ENCODE measurements around the gene ZNF653. TPM values are rescaled to one million over a fixed set of nuclear protein-coding genes. Genes with fewer than 3 reads are reported as not detected.
A peak's percentile ranks its signal among the peaks of the same experiment; 100 is the strongest.

The ZNF653 gene, protein sequence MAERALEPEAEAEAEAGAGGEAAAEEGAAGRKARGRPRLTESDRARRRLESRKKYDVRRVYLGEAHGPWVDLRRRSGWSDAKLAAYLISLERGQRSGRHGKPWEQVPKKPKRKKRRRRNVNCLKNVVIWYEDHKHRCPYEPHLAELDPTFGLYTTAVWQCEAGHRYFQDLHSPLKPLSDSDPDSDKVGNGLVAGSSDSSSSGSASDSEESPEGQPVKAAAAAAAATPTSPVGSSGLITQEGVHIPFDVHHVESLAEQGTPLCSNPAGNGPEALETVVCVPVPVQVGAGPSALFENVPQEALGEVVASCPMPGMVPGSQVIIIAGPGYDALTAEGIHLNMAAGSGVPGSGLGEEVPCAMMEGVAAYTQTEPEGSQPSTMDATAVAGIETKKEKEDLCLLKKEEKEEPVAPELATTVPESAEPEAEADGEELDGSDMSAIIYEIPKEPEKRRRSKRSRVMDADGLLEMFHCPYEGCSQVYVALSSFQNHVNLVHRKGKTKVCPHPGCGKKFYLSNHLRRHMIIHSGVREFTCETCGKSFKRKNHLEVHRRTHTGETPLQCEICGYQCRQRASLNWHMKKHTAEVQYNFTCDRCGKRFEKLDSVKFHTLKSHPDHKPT
- total RNA-seq = 16.3 TPM

DNA sequence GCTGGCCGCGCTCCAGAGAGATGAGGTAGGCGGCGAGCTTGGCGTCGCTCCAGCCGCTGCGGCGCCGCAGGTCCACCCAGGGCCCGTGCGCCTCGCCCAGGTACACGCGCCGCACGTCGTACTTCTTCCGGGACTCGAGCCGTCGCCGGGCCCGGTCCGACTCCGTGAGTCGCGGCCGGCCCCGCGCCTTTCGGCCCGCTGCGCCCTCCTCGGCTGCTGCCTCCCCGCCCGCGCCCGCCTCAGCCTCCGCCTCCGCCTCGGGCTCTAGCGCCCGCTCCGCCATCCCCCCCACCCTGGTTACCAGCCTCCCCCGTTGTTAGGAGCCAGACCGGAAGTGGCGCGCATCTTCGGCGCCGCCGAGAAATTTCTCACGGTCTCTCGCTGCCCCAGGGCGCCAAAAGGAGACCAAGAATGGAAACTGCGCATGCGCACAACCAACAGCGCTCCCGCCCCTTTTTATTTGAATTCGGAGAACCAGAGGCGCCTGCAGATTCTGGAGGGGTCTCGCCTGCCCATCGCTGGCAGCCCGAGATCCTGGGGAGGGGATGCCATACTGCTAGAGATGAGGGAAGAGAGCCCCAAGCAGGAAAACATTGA, at the start of gene ZNF653:
TSS of gene ZNF653 (minus strand) at position 336 of the 597 bp plus-strand sequence. CDS start at position 283, 53 bp downstream.
- FAIRE-seq (no peak), DNase-seq (ENCODE audit: low spot score in 2 of 2) (peak; percentile 97 to 98)

DNA sequence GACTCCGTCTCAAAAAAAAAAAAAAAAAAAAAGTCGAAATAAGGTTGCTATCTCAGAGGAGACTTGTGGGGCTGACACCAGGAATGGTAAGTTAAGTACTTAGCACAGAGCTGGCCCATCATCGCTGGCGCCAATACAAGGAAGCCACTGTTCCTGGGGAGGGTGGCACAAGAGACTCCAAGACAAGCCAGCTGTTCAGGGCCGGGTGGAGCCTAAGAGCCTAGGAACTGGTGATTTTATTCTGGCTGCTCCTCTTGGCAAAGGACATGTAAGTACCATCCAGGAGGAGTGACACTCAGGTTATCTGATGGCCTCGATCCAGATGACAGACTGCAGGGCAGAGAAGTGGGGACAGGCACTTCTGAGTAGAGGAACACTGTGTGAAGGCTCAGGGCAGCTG, 49.6 kb upstream of the ZNF653 start:
- DNase-seq (ENCODE audit: low spot score in 2 of 2) = no peak
- no peak for FAIRE-seq

DNA sequence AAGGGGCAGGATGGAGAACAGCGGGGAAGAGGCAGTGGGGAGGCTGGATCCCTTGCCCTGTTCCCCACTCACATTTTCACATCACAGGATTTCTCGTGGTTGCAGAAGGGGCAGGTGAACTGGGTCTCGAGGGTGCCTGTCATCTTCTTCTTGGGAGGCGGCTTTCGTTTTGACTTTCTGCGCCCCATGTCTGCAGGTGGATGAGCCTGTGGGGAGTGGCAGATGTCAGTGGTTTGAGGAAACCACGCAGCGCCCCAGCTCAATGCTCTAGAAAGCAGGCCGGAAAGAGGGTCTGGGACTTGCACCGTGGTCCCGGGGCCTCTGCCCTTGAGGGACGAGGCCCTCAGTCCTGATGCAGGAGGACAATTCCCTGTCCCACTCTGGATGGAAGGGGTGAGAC, 48.5 kb upstream of the ZNF653 start:
- FAIRE-seq = no peak
- no peak for DNase-seq (ENCODE audit: low spot score in 2 of 2)

DNA sequence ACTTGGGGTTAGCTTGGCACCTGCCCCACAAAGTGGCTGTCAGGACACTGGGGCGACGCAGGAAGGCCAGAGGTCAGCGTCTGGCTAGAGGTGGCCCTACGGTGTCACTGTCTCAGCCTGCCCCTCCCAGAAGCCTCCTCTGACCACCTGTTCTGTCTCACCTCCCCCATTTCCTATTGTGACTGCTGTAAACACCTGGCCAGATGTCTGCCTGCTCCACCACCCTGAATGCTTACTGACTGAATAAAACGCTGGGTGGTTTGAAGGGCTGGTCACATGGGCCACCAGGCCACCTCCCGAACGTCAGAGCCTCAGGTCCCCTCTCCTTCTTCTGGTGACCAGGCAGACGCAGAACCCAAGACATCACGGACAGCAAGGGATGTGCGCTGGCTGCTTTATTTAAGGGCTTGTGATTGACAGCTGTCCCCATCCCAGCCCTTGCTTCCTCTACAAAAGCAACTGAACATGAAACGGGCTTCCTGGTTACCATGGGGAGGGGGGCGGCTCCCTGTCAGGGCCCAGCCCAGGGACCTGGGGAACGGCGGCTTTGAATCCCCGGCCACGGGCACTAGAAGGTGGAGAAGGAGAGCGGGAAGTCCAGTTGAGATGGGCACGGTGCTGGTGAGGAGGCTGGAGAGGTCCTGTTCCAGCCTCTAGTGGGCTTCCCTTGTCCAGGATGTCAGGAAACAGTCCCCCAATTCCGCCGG, 47.2 kb upstream of the ZNF653 start:
- DNase-seq (ENCODE audit: low spot score in 2 of 2) (no peak), FAIRE-seq (no peak)

DNA sequence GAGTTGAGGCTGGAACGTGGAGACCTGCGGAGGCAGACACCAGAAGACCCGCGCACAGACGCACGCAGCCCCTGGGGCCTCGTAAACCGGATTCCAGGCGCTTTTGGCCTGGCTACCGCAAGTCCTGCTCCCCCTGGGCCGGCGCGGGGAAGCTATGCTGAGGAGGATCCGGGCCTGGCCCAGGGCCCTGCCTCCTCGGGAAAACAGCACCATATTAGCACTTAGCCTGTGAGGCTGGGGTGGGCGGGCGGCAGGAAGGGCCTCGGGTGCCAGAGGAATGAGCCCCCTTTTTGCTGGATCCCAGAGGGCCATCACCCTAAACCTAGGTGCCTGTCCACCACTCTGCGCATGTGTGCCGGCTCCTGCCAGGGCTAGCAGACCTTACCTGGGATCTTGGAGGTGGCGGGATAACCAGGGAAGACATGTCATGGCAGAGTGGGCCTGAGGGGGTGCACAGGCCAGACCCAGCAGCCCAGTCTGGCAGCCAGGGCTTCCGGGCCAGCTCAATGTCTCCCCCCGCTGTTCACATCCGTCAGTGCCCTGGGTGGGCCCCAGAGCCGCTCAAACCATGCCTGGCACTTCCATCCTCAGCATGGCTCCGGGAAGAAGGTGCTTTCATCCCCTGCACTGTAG, 46.1 kb upstream of the ZNF653 start:
- FAIRE-seq (no peak), DNase-seq (ENCODE audit: low spot score in 2 of 2) (peak in 1 of 2 donors; percentile 18)

DNA sequence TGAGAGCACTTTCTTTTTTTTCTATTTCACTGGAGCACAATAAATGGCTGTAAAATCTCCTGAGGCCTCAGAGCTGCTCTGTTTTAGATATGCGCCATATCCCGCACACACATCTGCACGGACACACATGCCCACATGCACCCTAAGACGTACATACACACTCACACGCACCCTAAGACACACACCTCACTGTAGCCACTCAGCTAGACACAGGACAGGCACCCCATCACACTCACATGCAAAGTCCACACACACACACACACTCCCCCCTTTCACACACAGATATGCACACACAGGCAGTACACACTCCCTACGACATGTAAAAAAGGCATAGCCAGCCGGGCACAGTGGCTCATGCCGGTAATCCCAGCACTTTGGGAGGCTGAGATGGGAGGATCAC, 44.6 kb upstream of the ZNF653 start:
- FAIRE-seq (no peak), DNase-seq (ENCODE audit: low spot score in 2 of 2) (no peak)

DNA sequence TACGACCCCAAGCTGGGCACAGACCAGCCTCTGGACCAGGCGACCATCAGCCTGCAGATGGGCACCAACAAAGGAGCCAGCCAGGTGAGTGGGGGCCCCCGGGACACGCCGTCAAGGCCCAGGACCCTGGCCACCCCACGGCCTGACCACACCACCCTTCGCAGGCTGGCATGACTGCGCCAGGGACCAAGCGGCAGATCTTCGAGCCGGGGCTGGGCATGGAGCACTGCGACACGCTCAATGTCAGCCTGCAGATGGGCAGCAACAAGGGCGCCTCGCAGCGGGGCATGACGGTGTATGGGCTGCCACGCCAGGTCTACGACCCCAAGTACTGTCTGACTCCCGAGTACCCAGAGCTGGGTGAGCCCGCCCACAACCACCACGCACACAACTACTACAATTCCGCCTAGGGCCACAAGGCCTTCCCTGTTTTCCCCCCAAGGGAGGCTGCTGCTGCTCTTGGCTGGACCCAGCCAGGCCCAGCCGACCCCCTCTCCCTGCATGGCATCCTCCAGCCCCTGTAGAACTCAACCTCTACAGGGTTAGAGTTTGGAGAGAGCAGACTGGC, 43.8 kb upstream of the ZNF653 start:
- no peak for DNase-seq (ENCODE audit: low spot score in 2 of 2)
- FAIRE-seq = no peak

DNA sequence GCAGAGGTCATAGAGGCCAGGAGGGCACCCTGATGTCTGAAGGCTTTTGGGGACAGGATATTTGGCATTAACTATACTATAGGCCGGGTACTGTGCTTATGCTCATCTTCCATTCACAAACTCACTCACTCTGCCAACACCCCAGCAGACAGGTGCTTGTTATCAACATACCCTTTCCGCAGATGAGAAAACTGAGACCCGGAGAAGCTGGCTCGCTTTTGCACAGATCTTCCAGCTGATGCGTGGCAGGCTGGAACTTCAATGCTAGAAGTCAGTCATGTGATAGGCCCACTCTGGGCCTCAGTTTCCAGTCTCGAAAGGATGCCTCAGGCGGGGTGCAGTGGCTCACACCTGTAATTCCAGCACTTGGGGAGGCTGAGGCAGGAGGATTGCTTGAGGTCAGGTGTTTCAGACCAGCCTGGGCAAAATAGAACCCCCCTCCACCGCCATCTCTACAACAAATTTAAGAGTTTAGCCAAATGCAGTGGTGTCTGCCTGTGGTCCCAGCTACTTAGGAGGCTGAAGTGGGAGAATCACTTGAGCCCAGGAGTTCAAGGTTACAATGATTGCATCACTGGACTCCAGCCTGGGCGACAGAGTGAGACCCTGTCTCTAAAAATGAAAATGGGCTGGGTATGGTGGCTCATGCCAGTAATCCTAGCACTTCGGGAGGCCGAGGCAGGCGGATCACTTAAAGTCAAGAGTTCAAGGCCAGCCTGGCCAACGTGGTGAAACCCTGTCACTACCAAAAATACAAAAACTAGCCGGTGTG, 42.5 kb upstream of the ZNF653 start:
- FAIRE-seq = no peak
- no peak for DNase-seq (ENCODE audit: low spot score in 2 of 2)

DNA sequence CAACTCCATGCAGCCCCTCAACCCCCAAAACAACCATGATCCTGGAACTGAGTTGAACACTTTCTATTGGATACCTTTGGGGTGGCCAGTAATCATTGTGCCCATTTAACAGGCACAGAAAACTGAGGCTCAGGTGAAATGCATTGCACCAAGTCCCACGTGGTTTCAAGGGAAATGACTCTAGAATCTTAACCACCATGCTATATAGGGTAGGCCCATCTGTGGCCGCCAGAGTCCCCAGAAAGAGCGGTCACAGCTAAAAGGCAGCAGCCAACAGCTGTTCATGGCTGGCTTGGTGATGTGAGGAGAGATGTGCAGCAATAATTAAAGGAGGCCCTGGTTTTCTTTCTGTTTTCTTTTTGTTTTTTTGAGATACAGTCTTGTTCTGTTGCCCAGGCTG, 35.6 kb upstream of the ZNF653 start:
- DNase-seq (ENCODE audit: low spot score in 2 of 2) (no peak), FAIRE-seq (no peak)

DNA sequence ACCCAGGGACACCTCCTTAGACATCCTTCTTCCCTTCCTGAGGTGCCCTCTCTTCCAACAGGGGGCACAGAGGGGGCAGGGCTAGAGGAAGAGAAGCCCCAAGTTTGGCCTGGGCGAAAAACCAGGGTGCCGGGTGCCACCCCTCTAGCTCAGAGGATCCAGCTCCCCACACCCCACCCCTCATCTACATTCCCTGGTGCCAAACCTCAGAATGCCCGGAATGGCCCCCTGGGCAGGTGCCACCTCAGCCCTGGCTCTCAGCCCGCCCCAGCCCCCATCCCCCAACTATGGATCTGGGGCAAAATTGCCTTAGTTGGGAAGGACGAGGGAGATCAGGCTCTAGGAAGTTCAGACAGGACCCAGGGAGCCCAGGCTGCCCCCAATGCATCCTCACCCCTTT, 35.0 kb upstream of the ZNF653 start:
- DNase-seq (ENCODE audit: low spot score in 2 of 2) (no peak), FAIRE-seq (no peak)

DNA sequence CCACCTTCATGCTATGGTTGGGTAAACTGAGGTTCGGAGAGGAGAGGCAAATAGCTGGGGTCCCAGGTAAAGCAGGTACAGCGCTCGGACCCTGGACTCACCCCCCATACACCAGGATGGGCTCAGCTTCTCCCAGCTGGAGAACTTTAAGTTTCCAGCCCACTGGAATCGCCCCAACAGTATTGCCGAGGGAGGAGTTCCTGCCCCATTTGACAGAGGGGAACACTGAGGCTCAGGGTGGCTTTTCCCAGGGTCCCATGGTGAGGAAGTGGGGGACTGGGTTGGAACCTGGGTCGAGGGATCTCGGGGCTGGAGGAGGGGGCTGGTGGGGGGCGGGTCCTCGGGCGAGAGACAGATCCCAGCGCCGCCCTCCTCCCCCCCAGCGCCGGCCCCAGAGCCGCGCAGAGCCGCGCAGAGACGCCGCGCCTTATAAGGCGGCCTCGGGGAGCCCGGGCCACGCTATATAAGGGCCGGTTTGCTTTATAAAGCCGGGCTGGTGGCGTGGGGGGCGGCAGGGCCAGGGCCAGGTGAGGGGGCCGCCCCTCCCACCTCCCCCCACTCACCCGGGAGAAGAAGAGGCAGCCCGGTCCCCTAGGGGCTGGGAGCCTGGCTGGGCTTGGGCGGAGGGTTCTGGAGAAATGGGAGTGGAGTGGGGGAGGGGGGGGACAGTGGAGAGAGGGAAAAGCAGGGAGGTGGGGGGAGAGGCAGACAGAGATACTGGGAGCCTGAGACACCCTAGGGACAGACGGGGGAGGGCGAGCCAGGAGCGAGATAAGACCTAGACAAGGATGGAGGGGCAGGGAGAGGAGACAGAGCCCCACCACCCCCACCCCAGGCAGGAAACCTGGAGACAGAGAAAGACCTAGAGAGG, 34.1 kb upstream of the ZNF653 start:
- FAIRE-seq = no peak
- peak in 1 of 2 donors; percentile 63 for DNase-seq (ENCODE audit: low spot score in 2 of 2)

DNA sequence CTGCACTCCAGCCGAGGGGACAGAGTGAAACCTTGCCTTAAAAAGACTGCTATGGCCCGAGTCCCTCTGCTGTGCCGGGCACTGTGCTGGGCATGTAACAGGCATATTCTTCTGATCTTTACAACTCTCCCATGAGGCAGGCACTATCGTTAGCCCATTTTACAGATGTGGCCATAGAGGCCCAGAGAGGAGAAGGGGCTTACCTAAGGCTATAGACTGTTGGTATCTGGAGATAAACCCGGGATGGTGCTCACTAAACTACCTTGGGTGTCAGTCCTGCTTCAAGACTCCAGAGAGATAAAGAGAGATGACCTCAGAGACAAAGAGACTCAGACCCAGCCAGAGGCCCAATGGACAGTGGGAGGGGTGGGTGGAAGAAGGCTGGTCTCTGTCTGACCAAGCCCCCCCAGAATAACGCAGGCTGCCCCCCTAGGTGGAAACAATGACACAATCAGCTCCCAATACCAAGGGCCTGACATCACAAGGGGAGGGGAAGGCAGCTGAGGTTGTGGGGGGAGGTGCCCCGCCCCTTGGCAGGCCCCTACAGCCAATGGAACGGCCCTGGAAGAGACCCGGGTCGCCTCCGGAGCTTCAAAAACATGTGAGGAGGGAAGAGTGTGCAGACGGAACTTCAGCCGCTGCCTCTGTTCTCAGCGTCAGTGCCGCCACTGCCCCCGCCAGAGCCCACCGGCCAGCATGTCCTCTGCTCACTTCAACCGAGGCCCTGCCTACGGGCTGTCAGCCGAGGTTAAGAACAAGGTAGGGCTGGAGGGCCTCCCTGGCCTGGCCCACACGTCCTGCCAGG, 32.8 kb upstream of the ZNF653 start, which contains the start of gene CNN1:
TSS of gene CNN1 (plus strand) at position 620 of the 805 bp plus-strand sequence. CDS start at position 697, 77 bp downstream.
- DNase-seq (ENCODE audit: low spot score in 2 of 2) = no peak
- no peak for FAIRE-seq

DNA sequence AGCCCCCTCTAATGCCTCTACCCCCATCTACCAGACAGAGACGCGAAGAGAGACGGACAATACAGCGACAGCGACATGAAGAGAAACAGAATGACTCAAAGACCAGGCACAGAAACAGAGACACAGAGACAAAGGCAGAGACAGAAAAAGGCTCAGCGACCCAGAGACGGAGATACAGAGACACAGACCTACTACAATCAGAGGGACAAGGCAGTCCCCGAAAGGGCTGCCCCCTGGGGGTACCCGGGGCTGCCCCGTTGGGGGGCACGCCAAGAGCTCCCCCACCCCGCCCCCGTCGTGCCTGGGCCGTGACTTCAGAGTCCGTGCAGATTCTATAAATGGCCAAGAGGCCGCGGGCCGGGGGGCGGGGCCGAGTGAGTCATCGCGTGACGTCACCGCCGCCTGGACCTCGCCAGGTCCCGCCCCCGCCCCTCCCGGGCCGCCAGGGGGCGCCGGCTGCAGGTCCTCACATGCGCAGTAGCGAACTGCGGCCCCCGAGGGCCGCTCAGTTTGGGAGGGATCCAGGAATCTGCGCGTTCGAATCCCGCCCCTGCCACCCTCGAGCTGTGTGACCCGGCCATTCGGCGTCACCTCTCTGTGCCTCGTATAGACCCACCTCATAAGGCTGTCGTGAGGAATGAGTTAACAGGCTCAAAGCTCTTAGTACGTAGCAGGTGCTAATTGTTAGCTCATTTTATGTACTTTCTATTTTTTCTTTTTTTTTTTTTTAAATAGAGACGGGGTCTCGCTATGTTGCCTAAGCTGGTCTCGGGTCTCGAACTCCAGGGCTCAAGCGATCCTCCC, 30.4 kb upstream of the ZNF653 start:
- DNase-seq (ENCODE audit: low spot score in 2 of 2) = peak; percentile 93 to 98
- FAIRE-seq = no peak

DNA sequence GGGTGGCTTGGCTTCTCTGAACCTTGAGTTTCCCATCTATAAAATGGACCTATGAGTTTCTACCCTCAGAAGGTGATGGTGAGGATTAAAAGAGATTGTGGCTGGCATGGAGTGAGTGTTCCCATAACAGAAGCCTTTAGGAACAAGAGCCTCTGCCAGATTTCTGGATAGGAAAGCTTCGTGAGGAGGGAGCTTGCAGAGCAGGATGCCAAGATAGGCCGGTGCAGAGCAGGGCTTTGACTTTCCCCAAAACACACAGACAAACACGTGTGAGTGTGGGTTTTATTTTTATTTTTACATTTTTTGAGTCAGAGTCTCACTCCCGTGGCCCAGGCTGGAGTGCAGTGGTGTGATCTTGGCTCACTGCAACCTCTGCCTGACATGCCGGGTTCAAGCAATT, 29.3 kb upstream of the ZNF653 start:
- DNase-seq (ENCODE audit: low spot score in 2 of 2) (no peak), FAIRE-seq (no peak)

DNA sequence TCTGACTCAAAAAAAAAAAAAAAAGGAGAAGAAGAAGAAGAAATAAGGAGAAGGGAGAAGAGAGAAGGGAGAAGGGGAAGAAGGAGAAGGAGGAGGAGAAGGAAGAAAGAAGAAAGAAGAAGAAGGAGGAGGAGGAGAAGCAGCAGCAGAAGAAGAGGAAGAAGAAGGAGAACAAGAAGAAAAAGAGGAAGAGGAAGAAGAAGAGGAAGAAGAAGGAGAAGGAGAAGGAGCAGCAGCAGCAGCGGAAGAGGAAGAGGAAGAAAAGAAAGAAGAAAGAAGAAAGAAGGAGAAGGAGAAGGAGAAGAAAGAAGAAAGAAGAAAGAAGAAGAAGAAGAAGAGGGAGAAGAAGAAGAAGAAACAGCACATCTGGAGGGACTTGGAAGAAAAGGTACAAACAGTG, 28.9 kb upstream of the ZNF653 start:
- DNase-seq (ENCODE audit: low spot score in 2 of 2) (no peak), FAIRE-seq (no peak)

DNA sequence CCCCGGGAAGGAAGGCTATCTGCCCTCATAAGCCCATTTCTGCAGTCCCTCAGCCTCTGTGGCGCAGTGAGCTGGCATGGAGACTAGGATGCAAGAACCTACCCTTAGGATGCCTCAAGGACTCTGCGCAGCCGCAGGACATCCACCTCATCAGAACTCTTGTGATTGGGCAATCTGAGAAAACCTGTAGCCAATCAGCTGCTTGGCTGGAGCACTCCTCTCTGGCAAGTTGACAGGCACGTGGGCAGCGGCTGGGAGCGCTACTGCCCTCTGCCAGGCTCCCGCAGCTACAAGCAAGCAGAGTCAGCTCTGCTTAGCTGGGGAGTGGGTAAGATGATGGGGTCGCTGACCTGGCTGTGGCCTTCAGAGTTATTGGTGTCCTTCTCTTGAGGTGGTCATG, 24.8 kb upstream of the ZNF653 start:
- no peak for FAIRE-seq
- DNase-seq (ENCODE audit: low spot score in 2 of 2) = peak; percentile 83 to 84
